Prostate gland (tissue), 2 donors: ENCODE measurements around the gene PMPCA. TPM values are rescaled to one million over a fixed set of nuclear protein-coding genes. Genes with fewer than 3 reads are reported as not detected.

ENCODE experiments used
- DNase-seq: peaks from one replicate; pipeline ENCODE4 v3.0.0-alpha.2; 2019; ENCODE audit warnings: low spot score
- H3K27ac ChIP-seq, 2 donors: fragments of 200-600 bp; sonication (generic); 2 replicates each; pipeline ENCODE4 v1.5.1; 2017 to 2019
- H3K27me3 ChIP-seq: fragments of 200-600 bp; sonication (generic); replicated peaks from 2 replicates; pipeline ENCODE4 v1.5.1; 2019; ENCODE audit not compliant: insufficient read depth
- H3K36me3 ChIP-seq, 2 donors: fragments of 200-600 bp; sonication (generic); 1 replicate in 1 of 2; 2 replicates in 1 of 2; pipeline versions ENCODE4 v1.5.1 to v1.8.1; 2017 to 2019
- H3K4me1 ChIP-seq: fragments of 200-600 bp; sonication (generic); replicated peaks from 2 replicates; pipeline ENCODE4 v1.5.1; 2019
- H3K4me3 ChIP-seq, 2 donors: fragments of 200-600 bp; sonication (generic); 2 replicates each; pipeline ENCODE4 v1.5.1; 2017 to 2019
- H3K9me3 ChIP-seq: fragments of 200-600 bp; sonication (generic); 2 replicates; pipeline ENCODE4 v1.5.1; 2017
- CTCF ChIP-seq, 4 experiments: fragments of 200-600 bp in 2 of 4; fragments of 450-650 bp in 2 of 4; sonication (generic) in 2 of 4; IDR thresholded peaks; 1 replicate in 3 of 4; 2 replicates in 1 of 4; pipeline ENCODE4 v1.5.1; 2016 to 2019; ENCODE audit warnings: antibody characterized with exemption in 4 of 4, mild to moderate bottlenecking in 2 of 4, moderate library complexity in 2 of 4
- POLR2A ChIP-seq: fragments of 450-650 bp; IDR thresholded peaks from one replicate; pipeline ENCODE4 v1.6.1; 2016; ENCODE audit warnings: antibody characterized with exemption, mild to moderate bottlenecking
- POLR2AphosphoS5 ChIP-seq: sonication (generic); formaldehyde crosslinking; IDR thresholded peaks from one replicate; pipeline ENCODE4 v1.6.1; 2017; ENCODE audit warnings: antibody characterized with exemption
- WGBS: methylation state at CpG from one replicate; pipeline ENCODE4 v1.1.5; 2018; 5-methylcytosine and 5-hydroxymethylcytosine counted together
- intact Hi-C: fragments of 100-400 bp; cut with DNase I; formaldehyde crosslinking; loops from one replicate; pipeline ENCODE4 v1.14.2; 2022
- total RNA-seq, 2 donors: library from RNA; depleted of rRNA; stranded (reverse); fragments of >200 nt; gene quantifications; one replicate each; pipeline ENCODE4 v1.1.0, GENCODE V29; 2016

PMPCA gene
- total RNA-seq, 2 donors from 2014 or later: 29.2 to 58.7 TPM

DNA sequence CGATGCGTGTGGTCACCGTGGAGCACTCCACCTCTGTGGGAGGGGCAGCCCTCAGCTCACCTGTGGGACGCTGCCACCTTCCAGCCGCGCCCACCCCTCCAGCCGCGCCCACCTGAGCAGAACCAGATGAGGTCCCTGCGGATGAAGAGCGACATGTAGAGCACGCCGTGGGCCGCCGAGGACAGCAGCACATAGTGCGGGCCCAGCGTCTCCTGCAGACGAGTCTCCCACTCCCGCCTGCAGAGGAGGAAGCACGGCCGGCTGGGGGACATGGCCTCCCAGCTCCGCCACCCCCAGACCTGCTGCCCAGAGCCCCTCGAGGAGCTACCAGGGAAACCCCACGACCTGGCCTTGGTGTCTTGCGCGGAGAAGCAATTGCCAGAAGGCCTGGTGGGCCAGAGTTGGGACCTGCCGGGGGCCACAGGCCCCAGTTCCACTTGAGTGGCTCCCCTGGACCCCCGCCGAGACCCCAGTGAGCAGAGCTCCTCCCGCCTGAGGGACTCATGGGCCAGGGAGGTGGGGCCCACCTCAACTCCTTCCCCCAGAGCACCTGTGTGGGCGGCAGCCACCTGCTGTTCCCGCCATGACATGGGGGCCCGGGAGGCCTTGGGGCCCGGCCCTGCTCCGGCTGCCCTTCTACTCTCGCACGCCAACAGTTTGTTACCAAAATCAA, 22.7 kb downstream of the PMPCA start:
- H3K27ac ChIP-seq: no peak overlapping the region
- WGBS: 87% methylated on average over 32 of the region's 36 CpGs
- TF ChIP-seq CTCF (IDR thresholded peaks at IDR 0.05): no peak
- TF ChIP-seq POLR2AphosphoS5: no peak
- TF ChIP-seq POLR2A: no peak
- no peaks in the 10 kb centered on the region for H3K36me3 ChIP-seq
- DNase-seq: no peak
- H3K9me3 ChIP-seq: no peaks in the 10 kb centered on the region
- H3K4me1 ChIP-seq: peaks cover 9% of the 10 kb centered on the region
- H3K27me3 ChIP-seq: no peaks in the 10 kb centered on the region
- intact Hi-C loops: no loop called here
- no peak overlapping the region for H3K4me3 ChIP-seq

DNA sequence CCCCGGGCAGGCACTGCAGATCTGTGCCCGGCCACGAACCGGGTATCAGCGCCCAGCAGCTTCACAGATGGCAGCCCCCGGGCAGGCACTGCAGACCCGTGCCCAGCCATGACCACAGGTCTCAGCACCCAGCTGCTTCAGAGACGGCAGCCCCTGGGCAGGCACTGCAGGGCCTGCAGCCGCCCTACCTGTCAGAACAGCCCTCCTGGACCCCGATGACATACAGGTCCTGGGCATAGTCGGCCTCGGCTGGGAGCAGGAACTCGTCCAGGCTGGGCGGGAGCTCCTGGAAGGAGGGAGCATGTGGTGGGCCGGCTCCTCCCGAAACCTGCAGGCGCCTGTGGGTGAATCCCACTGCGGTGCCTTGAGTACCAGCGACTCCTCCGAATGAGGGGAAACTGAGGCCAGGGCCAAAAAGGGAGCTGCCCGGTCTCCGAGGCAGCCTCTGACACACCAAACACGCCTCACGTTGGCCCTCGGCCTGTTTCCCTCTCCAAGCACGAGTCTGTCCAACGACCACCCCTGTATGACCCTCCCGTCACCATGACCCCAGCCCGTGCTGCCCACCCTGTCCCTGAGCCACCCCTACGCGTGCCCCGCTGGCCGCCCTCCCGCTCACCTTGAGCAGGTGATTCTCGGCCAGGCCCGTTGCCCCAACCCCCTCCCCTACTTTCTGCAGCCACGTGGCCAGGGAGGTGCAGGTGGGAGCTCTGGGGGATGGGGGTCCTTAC, 23.6 kb downstream of the PMPCA start:
- no peak for DNase-seq
- Histone ChIP-seq H3K4me1 (peaks cover 11% of the 10 kb centered on the region), H3K9me3 (no peaks in the 10 kb centered on the region), H3K4me3 (no peak overlapping the region), H3K27me3 (no peaks in the 10 kb centered on the region), H3K36me3 (no peaks in the 10 kb centered on the region), H3K27ac (no peak overlapping the region)
- 91% methylated on average over 30 of the region's 37 CpGs for WGBS
- intact Hi-C loops: no loop called here
- TF ChIP-seq POLR2AphosphoS5 (no peak), CTCF (IDR thresholded peaks at IDR 0.05) (no peak), POLR2A (no peak)

DNA sequence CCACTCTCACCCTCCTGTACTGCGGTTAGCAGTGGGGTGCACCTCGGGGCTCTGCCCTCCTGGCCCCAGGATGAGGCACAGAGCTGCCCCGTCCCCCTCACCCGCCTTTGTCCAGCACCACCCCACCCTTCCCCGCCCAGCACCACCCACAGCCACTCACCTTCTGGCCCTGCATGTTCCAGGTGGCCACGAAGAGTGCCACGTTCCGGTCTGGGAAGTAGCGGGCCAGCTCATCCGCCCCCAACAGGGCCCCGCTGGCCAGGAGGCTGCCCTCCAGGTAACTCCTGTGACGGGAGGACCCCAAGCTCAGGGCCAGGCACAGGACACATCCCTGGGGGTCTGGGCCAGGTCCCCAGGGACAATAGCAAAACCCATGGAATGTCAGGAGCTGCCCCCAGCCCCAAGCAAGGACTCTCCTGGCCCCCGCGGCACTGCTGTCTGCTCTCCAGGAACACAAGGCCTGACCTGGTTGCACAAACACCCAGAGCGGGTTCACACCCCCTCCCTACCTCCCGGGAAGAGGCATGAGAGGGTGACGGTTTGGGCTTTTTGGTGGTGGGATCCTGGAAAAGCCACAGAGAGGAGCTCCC, 24.2 kb downstream of the PMPCA start:
- WGBS: 90% methylated on average over 17 of the region's 17 CpGs
- H3K9me3 ChIP-seq: no peaks in the 10 kb centered on the region
- no peak overlapping the region for H3K27ac ChIP-seq
- DNase-seq: no peak
- no peak for TF ChIP-seq CTCF (IDR thresholded peaks at IDR 0.05)
- TF ChIP-seq POLR2A: no peak
- TF ChIP-seq POLR2AphosphoS5: no peak
- no peak overlapping the region for H3K4me3 ChIP-seq
- H3K27me3 ChIP-seq: no peaks in the 10 kb centered on the region
- peaks cover 11% of the 10 kb centered on the region for H3K4me1 ChIP-seq
- no peaks in the 10 kb centered on the region for H3K36me3 ChIP-seq
- intact Hi-C loops: no loop called here

DNA sequence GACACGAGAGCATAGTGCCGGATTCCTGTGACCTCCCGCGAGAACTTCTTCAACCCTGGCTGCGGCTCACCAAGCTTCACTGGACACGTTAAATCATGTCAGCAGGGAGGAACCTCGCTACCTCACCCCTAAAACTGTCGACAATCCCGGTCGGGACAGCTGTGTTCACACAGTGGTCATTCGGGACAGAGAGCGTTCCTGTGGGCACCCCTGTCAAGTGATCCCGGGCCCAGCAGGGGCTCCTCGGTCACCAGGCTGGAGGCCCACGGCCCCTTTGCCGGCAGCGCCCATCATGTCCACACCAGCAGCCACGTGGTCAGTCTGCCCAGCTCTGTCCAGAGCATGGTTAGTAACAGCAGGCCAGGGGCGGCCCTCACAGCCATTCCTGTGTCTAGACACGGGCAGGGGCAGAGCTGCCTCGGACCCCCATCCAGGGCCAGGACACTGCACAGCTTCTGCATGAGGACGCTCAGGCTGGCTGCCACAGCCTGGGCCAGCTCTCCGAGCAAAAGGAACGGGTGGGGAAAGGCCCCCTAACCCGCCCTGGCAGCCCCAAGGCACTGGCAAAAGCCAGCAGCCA, 25.7 kb downstream of the PMPCA start:
- WGBS: 86% methylated on average over 25 of the region's 25 CpGs

More for the DNA sequence above, 25.7 kb downstream of the PMPCA start:
- no peak for TF ChIP-seq POLR2AphosphoS5
- TF ChIP-seq CTCF (IDR thresholded peaks at IDR 0.05): no peak
- TF ChIP-seq POLR2A: no peak
- peaks cover 0 to 2% of the 10 kb centered on the region in 2 donors for H3K36me3 ChIP-seq
- no peaks in the 10 kb centered on the region for H3K9me3 ChIP-seq
- no peak overlapping the region for H3K27ac ChIP-seq
- H3K4me1 ChIP-seq: peaks cover 11% of the 10 kb centered on the region
- intact Hi-C loops: no loop called here
- no peak for DNase-seq
- no peaks in the 10 kb centered on the region for H3K27me3 ChIP-seq
- no peak overlapping the region for H3K4me3 ChIP-seq
